HL-60 (cell line): ENCODE results near the gene RPL13.

Experiments used
- DNase-seq, 2 experiments: peaks; one replicate each; pipeline ENCODE4 v3.0.0-alpha.2; 2010 to 2020; ENCODE audit warnings: low read depth in 1 of 2, low spot score in 1 of 2
- H3K27ac ChIP-seq: fragments of 250-450 bp; sonication (Bioruptor Pico); replicated peaks from 2 replicates; pipeline ENCODE4 v1.5.1; 2020; ENCODE audit warnings: mild to moderate bottlenecking, moderate library complexity
- H3K27me3 ChIP-seq: fragments of 250-450 bp; sonication (Bioruptor Pico); 2 replicates; pipeline ENCODE4 v1.5.1; 2021; ENCODE audit warnings: mild to moderate bottlenecking, moderate library complexity; ENCODE audit not compliant: insufficient read depth, poor library complexity, severe bottlenecking
- H3K4me3 ChIP-seq: replicated peaks from 2 replicates; pipeline ENCODE4 v1.5.1; 2011; ENCODE audit warnings: mild to moderate bottlenecking, control low read depth, low read length; ENCODE audit not compliant: insufficient read depth
- GABPA ChIP-seq: IDR thresholded peaks from 2 replicates; pipeline ENCODE4 v1.6.1; 2012; ENCODE audit warnings: low read depth
- POLR2AphosphoS5 ChIP-seq: IDR thresholded peaks from 2 replicates; pipeline ENCODE4 v1.6.1; 2012; ENCODE audit warnings: low read depth
- REST ChIP-seq: IDR thresholded peaks from 2 replicates; pipeline ENCODE4 v1.6.1; 2012; ENCODE audit warnings: low read depth; ENCODE audit not compliant: insufficient replicate concordance
- SPI1 ChIP-seq: IDR thresholded peaks from 2 replicates; pipeline ENCODE4 v1.6.1; 2012; ENCODE audit warnings: low read depth, mild to moderate bottlenecking, borderline replicate concordance
- TF ChIP-seq, protein P1 (sequence below): IDR thresholded peaks from one replicate; pipeline ENCODE4 v1.5.1; 2011; ENCODE audit warnings: low read length, control low read depth, inconsistent platforms; ENCODE audit not compliant: insufficient read depth

The RPL13 gene

GRCh38 chr16:89612415-89613166 lies 52.1 kb downstream of the RPL13 start:
- Histone ChIP-seq H3K27me3 (no peaks in the 10 kb centered on the region), H3K4me3 (no peak overlapping the region), H3K27ac (no peak overlapping the region)
- TF ChIP-seq REST (no peak), SPI1 (no peak), POLR2AphosphoS5 (no peak), GABPA (no peak)
- TF ChIP-seq, protein P1, sequence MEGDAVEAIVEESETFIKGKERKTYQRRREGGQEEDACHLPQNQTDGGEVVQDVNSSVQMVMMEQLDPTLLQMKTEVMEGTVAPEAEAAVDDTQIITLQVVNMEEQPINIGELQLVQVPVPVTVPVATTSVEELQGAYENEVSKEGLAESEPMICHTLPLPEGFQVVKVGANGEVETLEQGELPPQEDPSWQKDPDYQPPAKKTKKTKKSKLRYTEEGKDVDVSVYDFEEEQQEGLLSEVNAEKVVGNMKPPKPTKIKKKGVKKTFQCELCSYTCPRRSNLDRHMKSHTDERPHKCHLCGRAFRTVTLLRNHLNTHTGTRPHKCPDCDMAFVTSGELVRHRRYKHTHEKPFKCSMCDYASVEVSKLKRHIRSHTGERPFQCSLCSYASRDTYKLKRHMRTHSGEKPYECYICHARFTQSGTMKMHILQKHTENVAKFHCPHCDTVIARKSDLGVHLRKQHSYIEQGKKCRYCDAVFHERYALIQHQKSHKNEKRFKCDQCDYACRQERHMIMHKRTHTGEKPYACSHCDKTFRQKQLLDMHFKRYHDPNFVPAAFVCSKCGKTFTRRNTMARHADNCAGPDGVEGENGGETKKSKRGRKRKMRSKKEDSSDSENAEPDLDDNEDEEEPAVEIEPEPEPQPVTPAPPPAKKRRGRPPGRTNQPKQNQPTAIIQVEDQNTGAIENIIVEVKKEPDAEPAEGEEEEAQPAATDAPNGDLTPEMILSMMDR = no peak
- no peak for DNase-seq

GRCh38 chr16:89613231-89613953 lies 52.9 kb downstream of the RPL13 start, which contains the start of gene DPEP1:
Gene DPEP1 (plus strand): TSS chr16:89613642. CDS start chr16:89630411, 16,769 bp downstream.
- DNase-seq = peak in 1 of 2 experiments; percentile 3
- Histone ChIP-seq H3K27me3 (no peaks in the 10 kb centered on the region), H3K27ac (no peak within 1 kb of the TSS), H3K4me3 (no peak within 1 kb of the TSS)
- TF ChIP-seq SPI1 (peak; percentile 4; the same call in 1 of the 2 replicates), GABPA (no peak)
- TF ChIP-seq, protein P1 = no peak

DNA sequence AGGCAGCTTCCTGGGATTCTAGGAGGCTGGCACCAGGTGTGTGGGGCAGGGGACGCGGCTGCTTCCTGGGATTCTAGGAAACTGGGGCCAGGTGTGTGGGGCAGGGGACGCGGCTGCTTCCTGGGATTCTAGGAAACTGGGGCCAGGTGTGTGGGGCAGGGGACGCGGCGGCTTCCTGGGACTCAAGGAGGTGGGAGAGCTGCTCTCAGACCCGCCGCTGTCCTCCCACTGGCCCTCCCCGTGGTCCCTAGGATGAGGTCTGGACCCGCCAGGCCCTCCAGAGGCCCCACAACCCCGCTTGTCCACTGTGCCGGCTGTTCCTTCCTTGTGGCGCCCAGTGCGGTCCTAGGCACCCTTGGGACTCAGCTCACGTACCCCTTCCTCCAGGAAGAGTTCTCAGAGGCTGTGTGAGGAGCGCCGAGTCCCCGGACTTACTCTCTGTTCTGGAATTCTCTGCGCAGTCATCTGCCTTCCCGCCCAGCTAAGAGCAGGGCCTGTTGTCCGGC lies 53.5 kb downstream of the RPL13 start:
- H3K4me3 ChIP-seq = no peak overlapping the region
- no peak overlapping the region for H3K27ac ChIP-seq
- no peak for DNase-seq
- TF ChIP-seq GABPA = no peak
- no peak for TF ChIP-seq SPI1
- TF ChIP-seq, protein P1 = no peak
- TF ChIP-seq REST = no peak
- TF ChIP-seq POLR2AphosphoS5 = no peak
- H3K27me3 ChIP-seq = no peaks in the 10 kb centered on the region
